HepG2 (cell line): ENCODE measurements around the gene NFIC. TPM values are rescaled to one million over a fixed set of nuclear protein-coding genes. Genes with fewer than 3 reads are reported as not detected.
A peak's percentile ranks its signal among the peaks of the same experiment; 100 is the strongest.

Experiments used
- ATAC-seq: fragments of 200-7000 bp; cut with Tn5 transposase; 3 replicates; pipeline ENCODE4 v1.9.1; 2020; ENCODE audit warnings: mild to moderate bottlenecking, moderate library complexity
- BruUV-seq: library from RNA; stranded (reverse); fragments of 400-500 nt; replicated peaks from 2 replicates; lab custom pipeline; 2021; lab: Mats Ljungman, UMichigan
- CTCF ChIA-PET: fragments of 300-600 bp; formaldehyde crosslinking; extraction: SDS; loops from one replicate; lab custom pipeline; 2021; ENCODE audit warnings: low total read pairs, inconsistent platforms, low intra/inter-chr PET ratio; lab: Yijun Ruan, JAX
- POLR2A ChIA-PET: fragments of 350-600 bp; sonication (Branson Sonifier 250); formaldehyde crosslinking; loops from one replicate; lab custom pipeline; 2020; ENCODE audit warnings: antibody characterized with exemption, inconsistent platforms; lab: Yijun Ruan, JAX
- DNase-seq: peaks from one replicate; pipeline ENCODE4 v3.0.0-alpha.2; 2015; ENCODE audit warnings: low spot score
- FAIRE-seq: peaks from 3 replicates; lab custom pipeline; 2011; peaks lifted over from hg19 to GRCh38; lab: Jason Lieb, UNC
- H2AFZ ChIP-seq: one replicate; pipeline ENCODE4 v1.6.1; 2011; ENCODE audit warnings: low read length, inconsistent platforms
- H3K27ac ChIP-seq: fragments of 300-600 bp; 3 replicates; pipeline ENCODE4 v1.8.0; 2011; ENCODE audit warnings: mixed run types, mild to moderate bottlenecking, mixed read lengths, low read length, inconsistent platforms; ENCODE audit not compliant: insufficient read depth; ENCODE audit errors: extremely low read length
- H3K27me3 ChIP-seq, 2 experiments: fragments of 200-600 bp in 1 of 2; 2 replicates in 1 of 2; 3 replicates in 1 of 2; pipeline versions ENCODE4 v1.6.0 to v1.8.0; 2011; ENCODE audit warnings: low read length in 2 of 2, mild to moderate bottlenecking in 2 of 2, moderate library complexity in 2 of 2, inconsistent platforms in 1 of 2; ENCODE audit not compliant: insufficient read depth in 2 of 2, control insufficient read depth in 1 of 2
- H3K36me3 ChIP-seq, 2 experiments: fragments of 200-600 bp in 1 of 2; replicated peaks in 1 of 2; 2 replicates in 1 of 2; 3 replicates in 1 of 2; pipeline versions ENCODE4 v1.5.1 to v1.8.0; 2011; ENCODE audit warnings: low read length in 2 of 2, inconsistent platforms in 1 of 2; ENCODE audit not compliant: insufficient read depth in 2 of 2, control insufficient read depth in 1 of 2
- H3K4me1 ChIP-seq: 2 replicates; pipeline ENCODE4 v1.5.1; 2012; ENCODE audit warnings: low read length, inconsistent platforms; ENCODE audit not compliant: insufficient read depth
- H3K4me2 ChIP-seq: 2 replicates; pipeline ENCODE4 v1.6.0; 2011; ENCODE audit warnings: low read depth, low read length, inconsistent platforms
- H3K4me3 ChIP-seq, 3 experiments: fragments of 200-600 bp in 1 of 3; sonication (generic), shearing (Covaris generic) in 1 of 3; replicated peaks in 1 of 3; 2 replicates each; pipeline ENCODE4 v1.5.1; 2011 to 2016; ENCODE audit warnings: low read length in 3 of 3, inconsistent platforms in 2 of 3, low read depth in 2 of 3, mild to moderate bottlenecking in 2 of 3, control low read depth in 1 of 3, mixed read lengths in 1 of 3; ENCODE audit not compliant: insufficient read depth in 1 of 3
- H3K79me2 ChIP-seq: one replicate; pipeline ENCODE4 v1.6.1; 2011; ENCODE audit warnings: low read length, inconsistent platforms; ENCODE audit not compliant: insufficient read depth
- H3K9ac ChIP-seq: 2 replicates; pipeline ENCODE4 v1.6.0; 2011; ENCODE audit warnings: mild to moderate bottlenecking, low read depth, low read length, inconsistent platforms; ENCODE audit not compliant: insufficient read depth
- H3K9me3 ChIP-seq: 2 replicates; pipeline ENCODE4 v1.5.1; 2012; ENCODE audit warnings: mild to moderate bottlenecking, low read length
- H4K20me1 ChIP-seq: 2 replicates; pipeline ENCODE4 v1.6.0; 2011; ENCODE audit warnings: inconsistent platforms, mild to moderate bottlenecking, low read length, moderate library complexity; ENCODE audit not compliant: insufficient read depth
- BCL6 ChIP-seq: IDR thresholded peaks from 2 replicates; pipeline ENCODE4 v1.6.1; 2016; ENCODE audit warnings: missing genetic modification reagents, missing compliant biosample characterization
- EP300 ChIP-seq, 3 experiments: sonication (generic) in 1 of 3; formaldehyde crosslinking in 1 of 3; IDR thresholded peaks; 2 replicates each; pipeline versions ENCODE4 v1.5.1 to v1.6.1; 2011 to 2020; ENCODE audit warnings: low read depth in 2 of 3, low read length in 2 of 3, borderline replicate concordance in 1 of 3, improper control_type of control experiment in 1 of 3, mild to moderate bottlenecking in 1 of 3, missing genetic modification reagents in 1 of 3, moderate library complexity in 1 of 3
- IRX3 ChIP-seq: sonication (generic); formaldehyde crosslinking; IDR thresholded peaks from 2 replicates; pipeline ENCODE4 v1.8.1; 2023; ENCODE audit warnings: mild to moderate bottlenecking, low read depth, missing genetic modification reagents, borderline replicate concordance
- KDM1A ChIP-seq: IDR thresholded peaks from 2 replicates; pipeline ENCODE4 v1.6.1; 2016; ENCODE audit warnings: missing compliant biosample characterization
- MTA1 ChIP-seq: sonication (generic); formaldehyde crosslinking; IDR thresholded peaks from 2 replicates; pipeline ENCODE4 v1.4.0; 2020; ENCODE audit warnings: missing genetic modification reagents, mild to moderate bottlenecking, borderline replicate concordance
- SALL1 ChIP-seq: sonication (generic); formaldehyde crosslinking; IDR thresholded peaks from 2 replicates; pipeline ENCODE4 v1.8.0; 2022; ENCODE audit warnings: mild to moderate bottlenecking, missing genetic modification reagents
- SIN3B ChIP-seq: fragments of 150-350 bp; IDR thresholded peaks from 2 replicates; pipeline ENCODE4 v1.6.1; 2014; ENCODE audit warnings: low read length
- SP5 ChIP-seq: IDR thresholded peaks from 2 replicates; pipeline ENCODE4 v1.6.1; 2016; ENCODE audit warnings: low read depth, borderline replicate concordance
- ZBTB2 ChIP-seq: sonication (generic); formaldehyde crosslinking; IDR thresholded peaks from 2 replicates; pipeline ENCODE4 v1.8.0; 2022; ENCODE audit warnings: low read depth, missing genetic modification reagents
- ZBTB34 ChIP-seq: sonication (generic); formaldehyde crosslinking; IDR thresholded peaks from 2 replicates; pipeline ENCODE4 v1.8.0; 2022; ENCODE audit warnings: mild to moderate bottlenecking, missing genetic modification reagents
- ZMAT3 ChIP-seq: sonication (generic); formaldehyde crosslinking; conservative IDR thresholded peaks from 2 replicates; pipeline ENCODE4 v1.7.0; 2021; ENCODE audit warnings: missing genetic modification reagents
- ZNF292 ChIP-seq: sonication (generic); formaldehyde crosslinking; IDR thresholded peaks from 2 replicates; pipeline ENCODE4 v1.8.1; 2022; ENCODE audit warnings: mild to moderate bottlenecking, low read depth, missing genetic modification reagents, borderline replicate concordance
- ZNF724P ChIP-seq: sonication (generic); formaldehyde crosslinking; IDR thresholded peaks from 2 replicates; pipeline ENCODE4 v1.8.0; 2022; ENCODE audit warnings: missing genetic modification reagents, borderline replicate concordance
- ZNF883 ChIP-seq: sonication (generic); formaldehyde crosslinking; IDR thresholded peaks from 2 replicates; pipeline ENCODE4 v1.5.1; 2020; ENCODE audit warnings: mild to moderate bottlenecking, missing genetic modification reagents; ENCODE audit errors: not compliant biosample characterization
- ZSCAN30 ChIP-seq: sonication (generic); formaldehyde crosslinking; IDR thresholded peaks from 2 replicates; pipeline ENCODE4 v1.5.0; 2020; ENCODE audit warnings: mild to moderate bottlenecking, missing genetic modification reagents
- WGBS: methylation state at CpG from one replicate; pipeline ENCODE4 v1.1.6; 2017; ENCODE audit warnings: low lambda C conversion rate; 5-methylcytosine and 5-hydroxymethylcytosine counted together
- in situ Hi-C: cut with HindIII; loops from 2 replicates; pipeline ENCODE4 v1.10.0; 2017; ENCODE audit warnings: low pct_unique_long_range_greater_than_20kb; ENCODE audit not compliant: extremely low pct_ligation_motif_present
- intact Hi-C: fragments of 100-400 bp; cut with micrococcal nuclease; formaldehyde crosslinking; loops from one replicate; pipeline ENCODE4 v1.10.0; 2022; ENCODE audit not compliant: unreplicated experiment
- polyA plus RNA-seq, 8 experiments: library from polyadenylated mRNA; depleted of rRNA in 3 of 8; stranded (reverse) in 7 of 8; unstranded in 1 of 8; fragments of >200 nt; fragmentation: Illumina TruSeq in 4 of 8; extraction: Trizol in 4 of 8; gene quantifications; 2 replicates each; pipeline versions ENCODE4 v1.2.1 to v1.2.3, GENCODE V29; 2011 to 2016; ENCODE audit warnings: low read depth in 4 of 8, missing spikeins in 1 of 8, mixed read lengths in 1 of 8; ENCODE audit not compliant: insufficient read depth in 1 of 8
- total RNA-seq, 5 experiments: library from RNA; depleted of rRNA; stranded (reverse); fragments of >200 nt; fragmentation: Illumina TruSeq; extraction: Trizol; gene quantifications; 2 replicates each; pipeline ENCODE4 v1.2.3, GENCODE V29; 2016; ENCODE audit warnings: low read depth in 1 of 5
- TF ChIP-seq, protein P1 (sequence below): sonication (generic); formaldehyde crosslinking; IDR thresholded peaks from 2 replicates; pipeline ENCODE4 v1.4.0; 2020; ENCODE audit warnings: low read depth, mild to moderate bottlenecking, missing genetic modification reagents
- TF ChIP-seq, protein P2 (sequence below): sonication (generic); formaldehyde crosslinking; IDR thresholded peaks from 2 replicates; pipeline ENCODE4 v1.4.0; 2020; ENCODE audit warnings: missing genetic modification reagents

NFIC gene
- total and polyA plus RNA-seq, 2 of the 13 experiments (the other 11 are each of a cell fraction or from before 2014, with no cell fraction given), result 1.3 to 2.5 TPM

DNA sequence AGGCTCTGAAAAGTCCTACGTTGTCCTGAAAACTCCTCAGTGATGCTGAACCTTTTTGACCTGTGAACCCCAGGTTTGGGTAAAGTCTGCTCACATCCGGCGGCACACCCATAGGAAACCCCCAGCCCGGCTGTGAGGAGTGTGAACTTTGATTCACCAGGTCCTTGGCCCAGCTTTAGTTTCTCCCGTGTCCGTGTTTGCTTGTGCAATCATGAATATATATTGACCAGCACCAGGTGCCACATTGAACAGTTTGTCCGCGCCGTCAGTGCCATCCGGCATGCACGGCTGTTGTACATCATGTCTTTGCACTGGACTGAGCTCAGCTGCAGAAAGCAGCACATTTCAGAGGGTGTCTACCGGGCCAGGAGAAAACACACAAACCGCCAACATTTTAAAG, 45.3 kb downstream of the NFIC start:
- FAIRE-seq (peak; percentile 56), DNase-seq (peak; percentile 54), ATAC-seq (peak; percentile 26; the same call in 2 of the 3 replicates)
- Histone ChIP-seq H4K20me1 (no peaks in the 10 kb centered on the region), H3K4me3 (no peak overlapping the region), H3K27ac (peak overlapping the region; percentile 61), H2AFZ (no peak overlapping the region), H3K9ac (no peak overlapping the region), H3K36me3 (0 out of 5 replicates have a peak, but pooled peaks cover 0 to 4% of the 10 kb centered on the region in 2 experiments), H3K79me2 (no peaks in the 10 kb centered on the region), H3K9me3 (no peaks in the 10 kb centered on the region), H3K4me2 (peak overlapping the region; percentile 39), H3K4me1 (peaks cover 93% of the 10 kb centered on the region), H3K27me3 (no peaks in the 10 kb centered on the region)
- WGBS, result 10% methylated on average over 13 of the region's 13 CpGs
- ChIA-PET POLR2A (interaction anchor here (1.0 kb wide), 1 partner anchor 13 kb away, joined by 6 read pairs; no protein-coding TSS in a partner anchor), CTCF (no interaction called here)
- no TSS peak for BruUV-seq
- intact Hi-C loops, result no loop called here
- in situ Hi-C loops, result no loop called here
- TF ChIP-seq BCL6 (CRISPR knock-in tag), result peak; percentile 58; the same call in 1 of the 2 replicates
- TF ChIP-seq ZNF292 (CRISPR knock-in tag), result peak; percentile 13; the same call in 1 of the 2 replicates
- TF ChIP-seq KDM1A (CRISPR knock-in tag), result no peak
- no peak for TF ChIP-seq ZNF724P
- no peak; the same call in 1 of the 2 replicates for TF ChIP-seq SP5 (CRISPR knock-in tag)
- TF ChIP-seq ZBTB34 (CRISPR knock-in tag), result no peak
- no peak for TF ChIP-seq IRX3 (CRISPR knock-in tag)
- no peak for TF ChIP-seq ZSCAN30 (CRISPR knock-in tag)
- TF ChIP-seq, protein P1, sequence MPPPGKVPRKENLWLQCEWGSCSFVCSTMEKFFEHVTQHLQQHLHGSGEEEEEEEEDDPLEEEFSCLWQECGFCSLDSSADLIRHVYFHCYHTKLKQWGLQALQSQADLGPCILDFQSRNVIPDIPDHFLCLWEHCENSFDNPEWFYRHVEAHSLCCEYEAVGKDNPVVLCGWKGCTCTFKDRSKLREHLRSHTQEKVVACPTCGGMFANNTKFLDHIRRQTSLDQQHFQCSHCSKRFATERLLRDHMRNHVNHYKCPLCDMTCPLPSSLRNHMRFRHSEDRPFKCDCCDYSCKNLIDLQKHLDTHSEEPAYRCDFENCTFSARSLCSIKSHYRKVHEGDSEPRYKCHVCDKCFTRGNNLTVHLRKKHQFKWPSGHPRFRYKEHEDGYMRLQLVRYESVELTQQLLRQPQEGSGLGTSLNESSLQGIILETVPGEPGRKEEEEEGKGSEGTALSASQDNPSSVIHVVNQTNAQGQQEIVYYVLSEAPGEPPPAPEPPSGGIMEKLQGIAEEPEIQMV (CRISPR knock-in tag), result no peak
- TF ChIP-seq SIN3B, result no peak
- peak; percentile 93; the same call in 1 of the 2 replicates for TF ChIP-seq MTA1 (CRISPR knock-in tag)
- no peak for TF ChIP-seq ZBTB2 (CRISPR knock-in tag)
- TF ChIP-seq, protein P2, sequence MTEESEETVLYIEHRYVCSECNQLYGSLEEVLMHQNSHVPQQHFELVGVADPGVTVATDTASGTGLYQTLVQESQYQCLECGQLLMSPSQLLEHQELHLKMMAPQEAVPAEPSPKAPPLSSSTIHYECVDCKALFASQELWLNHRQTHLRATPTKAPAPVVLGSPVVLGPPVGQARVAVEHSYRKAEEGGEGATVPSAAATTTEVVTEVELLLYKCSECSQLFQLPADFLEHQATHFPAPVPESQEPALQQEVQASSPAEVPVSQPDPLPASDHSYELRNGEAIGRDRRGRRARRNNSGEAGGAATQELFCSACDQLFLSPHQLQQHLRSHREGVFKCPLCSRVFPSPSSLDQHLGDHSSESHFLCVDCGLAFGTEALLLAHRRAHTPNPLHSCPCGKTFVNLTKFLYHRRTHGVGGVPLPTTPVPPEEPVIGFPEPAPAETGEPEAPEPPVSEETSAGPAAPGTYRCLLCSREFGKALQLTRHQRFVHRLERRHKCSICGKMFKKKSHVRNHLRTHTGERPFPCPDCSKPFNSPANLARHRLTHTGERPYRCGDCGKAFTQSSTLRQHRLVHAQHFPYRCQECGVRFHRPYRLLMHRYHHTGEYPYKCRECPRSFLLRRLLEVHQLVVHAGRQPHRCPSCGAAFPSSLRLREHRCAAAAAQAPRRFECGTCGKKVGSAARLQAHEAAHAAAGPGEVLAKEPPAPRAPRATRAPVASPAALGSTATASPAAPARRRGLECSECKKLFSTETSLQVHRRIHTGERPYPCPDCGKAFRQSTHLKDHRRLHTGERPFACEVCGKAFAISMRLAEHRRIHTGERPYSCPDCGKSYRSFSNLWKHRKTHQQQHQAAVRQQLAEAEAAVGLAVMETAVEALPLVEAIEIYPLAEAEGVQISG (CRISPR knock-in tag), result 0 out of 2 replicates have a peak, but pooled peaks have one; percentile 35
- no peak for TF ChIP-seq ZNF883 (CRISPR knock-in tag)
- TF ChIP-seq SALL1 (CRISPR knock-in tag), result peak; percentile 89
- TF ChIP-seq EP300 (IDR thresholded peaks at IDR 0.05; ENCODE audit: low read depth in 2 of 2, low read length in 2 of 2), result peak in 1 of 2 experiments; percentile 49; a peak in 2 of 4 replicates
- TF ChIP-seq EP300 (CRISPR knock-in tag; IDR thresholded peaks at IDR 0.05; ENCODE audit: borderline replicate concordance), result no peak
- no peak for TF ChIP-seq ZMAT3 (CRISPR knock-in tag)
